ENCODE data around the gene AFG1L. TPM values are rescaled to one million over a fixed set of nuclear protein-coding genes. Genes with fewer than 3 reads are reported as not detected.
A peak's percentile ranks its signal among the peaks of the same experiment; 100 is the strongest.

The AFG1L gene
- total RNA-seq, 1 experiment from 2014 or later = 8.2 TPM

DNA sequence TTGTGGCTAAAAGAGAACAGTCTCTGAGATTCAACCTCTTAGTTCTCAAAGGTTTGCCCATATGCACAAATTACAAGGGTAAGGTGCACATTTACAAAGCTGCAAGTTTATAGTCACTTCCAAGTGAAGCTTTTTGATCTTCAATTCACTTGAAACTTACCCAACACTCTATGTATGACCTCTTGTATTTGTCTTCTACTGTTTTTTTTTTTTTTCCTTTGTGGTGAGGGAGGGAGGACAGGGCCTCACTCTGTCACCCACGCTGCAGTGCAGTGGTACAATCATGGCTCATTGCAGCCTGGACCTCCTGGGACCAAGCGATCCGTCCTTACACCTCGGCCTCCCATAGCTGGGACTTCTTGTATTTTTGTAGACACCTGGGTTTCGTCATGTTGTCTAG, 261.4 kb downstream of the AFG1L start:
- Mint-ChIP-seq H3K27me3 (ENCODE audit: insufficient read depth, unreplicated experiment) (no peaks in the 10 kb centered on the region), H3K4me1 (ENCODE audit: insufficient read depth, unreplicated experiment) (peaks cover 28% of the 10 kb centered on the region), H3K9me3 (ENCODE audit: unreplicated experiment) (no peaks in the 10 kb centered on the region), H3K4me3 (ENCODE audit: unreplicated experiment) (peak overlapping the region; percentile 90), H3K27ac (ENCODE audit: low read depth, unreplicated experiment) (peak overlapping the region; percentile 91), H3K36me3 (ENCODE audit: insufficient read depth, unreplicated experiment) (peaks cover 7% of the 10 kb centered on the region)
- TF ChIP-seq, protein P1, sequence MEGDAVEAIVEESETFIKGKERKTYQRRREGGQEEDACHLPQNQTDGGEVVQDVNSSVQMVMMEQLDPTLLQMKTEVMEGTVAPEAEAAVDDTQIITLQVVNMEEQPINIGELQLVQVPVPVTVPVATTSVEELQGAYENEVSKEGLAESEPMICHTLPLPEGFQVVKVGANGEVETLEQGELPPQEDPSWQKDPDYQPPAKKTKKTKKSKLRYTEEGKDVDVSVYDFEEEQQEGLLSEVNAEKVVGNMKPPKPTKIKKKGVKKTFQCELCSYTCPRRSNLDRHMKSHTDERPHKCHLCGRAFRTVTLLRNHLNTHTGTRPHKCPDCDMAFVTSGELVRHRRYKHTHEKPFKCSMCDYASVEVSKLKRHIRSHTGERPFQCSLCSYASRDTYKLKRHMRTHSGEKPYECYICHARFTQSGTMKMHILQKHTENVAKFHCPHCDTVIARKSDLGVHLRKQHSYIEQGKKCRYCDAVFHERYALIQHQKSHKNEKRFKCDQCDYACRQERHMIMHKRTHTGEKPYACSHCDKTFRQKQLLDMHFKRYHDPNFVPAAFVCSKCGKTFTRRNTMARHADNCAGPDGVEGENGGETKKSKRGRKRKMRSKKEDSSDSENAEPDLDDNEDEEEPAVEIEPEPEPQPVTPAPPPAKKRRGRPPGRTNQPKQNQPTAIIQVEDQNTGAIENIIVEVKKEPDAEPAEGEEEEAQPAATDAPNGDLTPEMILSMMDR (IDR thresholded peaks at IDR 0.05; ENCODE audit: unreplicated experiment) = no peak
- ChIA-PET CTCF (interaction anchor here (0.5 to 4.4 kb wide), 10 partner anchors 12 to 560 kb away, joined by 3 to 25 read pairs (median 4); no protein-coding TSS in a partner anchor), POLR2A (interaction anchor here (0.9 to 8.5 kb wide), 16 partner anchors 8 to 537 kb away, joined by 3 to 164 read pairs (median 8); partner anchors contain the start of genes SESN1 and SNX3)
- intact Hi-C loops (cut with micrococcal nuclease) = no loop called here
- no TSS peak for BruUV-seq (replicated peaks)
- DNase-seq (ENCODE audit: unreplicated experiment) = no peak

- intact Hi-C loops (cut with micrococcal nuclease) = no loop called here
Measured at GRCh38 chr6:108556866-108557493, 262.1 kb downstream of the AFG1L start.

DNA sequence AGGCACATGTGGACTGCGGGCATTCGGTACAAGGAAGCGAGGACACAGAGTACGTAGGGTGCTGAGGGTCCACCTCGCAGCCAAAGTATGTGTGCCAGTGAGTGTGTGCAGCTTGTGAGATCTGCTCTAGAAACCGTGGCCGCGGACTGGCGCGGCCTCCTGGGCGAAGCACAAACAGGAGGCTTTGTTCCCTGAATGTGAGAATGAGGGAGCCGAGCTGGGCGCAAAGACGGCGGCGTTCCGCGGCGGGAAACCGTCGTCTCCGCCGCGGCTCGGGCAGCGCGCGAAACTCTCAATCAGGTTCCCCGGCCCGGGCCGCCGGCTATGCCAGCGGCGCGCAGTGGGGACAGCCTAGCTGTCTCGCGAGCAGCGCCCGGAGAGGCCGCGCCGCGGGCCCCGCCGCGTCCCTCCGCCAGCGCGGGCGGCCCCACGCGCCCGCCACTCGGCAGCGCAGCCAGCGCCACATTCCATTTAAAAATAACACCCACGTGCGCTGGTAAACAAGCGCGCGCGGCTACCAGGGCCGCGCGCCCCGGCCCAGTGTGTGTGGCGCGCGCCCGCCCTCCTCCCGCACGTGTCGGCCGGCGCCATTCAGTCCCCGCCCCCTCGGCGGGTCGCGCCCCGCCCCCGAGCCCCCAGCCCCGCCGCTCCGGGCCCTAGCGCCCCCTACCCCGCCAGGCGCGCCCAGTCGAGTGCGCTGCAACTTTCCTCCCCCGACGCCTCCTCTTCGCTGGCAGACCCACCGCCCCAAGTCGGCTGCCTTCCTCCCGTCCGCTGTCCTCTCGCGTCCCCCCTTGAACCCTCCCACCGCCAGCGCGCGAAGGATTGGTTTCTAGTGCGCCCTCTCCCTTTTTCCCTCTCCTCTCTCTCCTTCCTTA, 262.9 kb downstream of the AFG1L start:
- Mint-ChIP-seq H3K36me3 (ENCODE audit: insufficient read depth, unreplicated experiment) (peaks cover 19% of the 10 kb centered on the region), H3K27me3 (ENCODE audit: insufficient read depth, unreplicated experiment) (no peaks in the 10 kb centered on the region), H3K9me3 (ENCODE audit: unreplicated experiment) (no peaks in the 10 kb centered on the region), H3K4me1 (ENCODE audit: insufficient read depth, unreplicated experiment) (peaks cover 28% of the 10 kb centered on the region), H3K4me3 (ENCODE audit: unreplicated experiment) (peak overlapping the region; percentile 90), H3K27ac (ENCODE audit: low read depth, unreplicated experiment) (peak overlapping the region; percentile 91)
- POLR2A ChIA-PET = interaction anchor here (0.6 to 8.5 kb wide), 42 partner anchors 8 to 825 kb away, joined by 3 to 164 read pairs (median 6); partner anchors contain the start of genes ARMC2, CD164, CEP57L1 and SESN1
- CTCF ChIA-PET = interaction anchor here (0.5 to 4.4 kb wide), 8 partner anchors 16 to 515 kb away, joined by 3 to 25 read pairs (median 4); no protein-coding TSS in a partner anchor
- BruUV-seq (replicated peaks) = no TSS peak
- intact Hi-C loops (cut with micrococcal nuclease) = loop anchor here (2.0 kb wide), 1 partner anchor 277 kb away; no protein-coding TSS in a partner anchor
- DNase-seq (ENCODE audit: unreplicated experiment) = peak; percentile 58
- TF ChIP-seq, protein P1 (IDR thresholded peaks at IDR 0.05; ENCODE audit: unreplicated experiment) = no peak

More at GRCh38 chr6:108556866-108557493, 262.1 kb downstream of the AFG1L start:
- Mint-ChIP-seq H3K27ac (ENCODE audit: low read depth, unreplicated experiment) (peak overlapping the region; percentile 91), H3K4me3 (ENCODE audit: unreplicated experiment) (peak overlapping the region; percentile 90), H3K36me3 (ENCODE audit: insufficient read depth, unreplicated experiment) (peaks cover 12% of the 10 kb centered on the region), H3K9me3 (ENCODE audit: unreplicated experiment) (no peaks in the 10 kb centered on the region), H3K27me3 (ENCODE audit: insufficient read depth, unreplicated experiment) (no peaks in the 10 kb centered on the region), H3K4me1 (ENCODE audit: insufficient read depth, unreplicated experiment) (peaks cover 28% of the 10 kb centered on the region)
- no peak for DNase-seq (ENCODE audit: unreplicated experiment)
- ChIA-PET POLR2A (interaction anchor here (0.9 to 8.5 kb wide), 18 partner anchors 9 to 538 kb away, joined by 3 to 164 read pairs (median 10); partner anchors contain the start of genes ARMC2, CEP57L1, SESN1 and SNX3), CTCF (interaction anchor here (0.5 to 4.4 kb wide), 9 partner anchors 13 to 560 kb away, joined by 3 to 25 read pairs (median 4); no protein-coding TSS in a partner anchor)
- no TSS peak for BruUV-seq (replicated peaks)
- TF ChIP-seq, protein P1 (IDR thresholded peaks at IDR 0.05; ENCODE audit: unreplicated experiment) = no peak

All from MCF 10A (cell line).